OCI-LY7 (cell line): ENCODE measurements around the gene ARHGAP19. TPM values are rescaled to one million over a fixed set of nuclear protein-coding genes. Genes with fewer than 3 reads are reported as not detected.

Source experiments
- BruUV-seq: library from RNA; stranded (reverse); fragments of 400-500 nt; replicated peaks from 2 replicates; lab custom pipeline; 2021; lab: Mats Ljungman, UMichigan
- CTCF ChIA-PET: fragments of 300-600 bp; sonication (Branson Sonifier 250); formaldehyde crosslinking; loops from one replicate; lab custom pipeline; 2022; ENCODE audit warnings: antibody characterized with exemption; ENCODE audit not compliant: unreplicated experiment; lab: Charles Lee
- POLR2A ChIA-PET: fragments of 300-600 bp; sonication (Branson Sonifier 250); formaldehyde crosslinking; loops from one replicate; lab custom pipeline; 2022; ENCODE audit warnings: antibody characterized with exemption; lab: Charles Lee
- DNase-seq: peaks from one replicate; pipeline ENCODE4 v3.0.0-alpha.2; 2015; ENCODE audit warnings: low spot score
- H2AFZ ChIP-seq: fragments of 200-600 bp; sonication (generic), shearing (Covaris generic); 2 replicates; pipeline ENCODE4 v1.6.1; 2014; ENCODE audit warnings: mild to moderate bottlenecking, antibody characterized with exemption, low read length, moderate library complexity
- H3K27ac ChIP-seq: fragments of 200-600 bp; sonication (generic); 2 replicates; pipeline ENCODE4 v1.5.1; 2014; ENCODE audit warnings: mixed run types, low read depth, mild to moderate bottlenecking, moderate library complexity, low read length, inconsistent platforms; ENCODE audit not compliant: poor library complexity, severe bottlenecking
- H3K36me3 ChIP-seq: fragments of 200-600 bp; sonication (generic); 2 replicates; pipeline ENCODE4 v1.6.1; 2014; ENCODE audit warnings: mild to moderate bottlenecking, antibody characterized with exemption, low read length, moderate library complexity, mixed read lengths; ENCODE audit not compliant: insufficient read depth
- H3K4me1 ChIP-seq: fragments of 200-600 bp; sonication (generic); 2 replicates; pipeline ENCODE4 v1.5.1; 2014; ENCODE audit warnings: mild to moderate bottlenecking, low read length; ENCODE audit not compliant: insufficient read depth, poor library complexity, severe bottlenecking
- H3K4me2 ChIP-seq: fragments of 200-600 bp; sonication (generic); 2 replicates; pipeline ENCODE4 v1.6.1; 2014; ENCODE audit warnings: mild to moderate bottlenecking, low read length
- H3K4me3 ChIP-seq: fragments of 200-600 bp; sonication (generic); 2 replicates; pipeline ENCODE4 v1.5.1; 2014; ENCODE audit warnings: mild to moderate bottlenecking, low read depth, low read length; ENCODE audit not compliant: poor library complexity, severe bottlenecking
- H3K79me2 ChIP-seq: fragments of 200-600 bp; sonication (generic); 2 replicates; pipeline ENCODE4 v1.6.1; 2016; ENCODE audit warnings: low read depth, mild to moderate bottlenecking, low read length, moderate library complexity, mixed read lengths; ENCODE audit not compliant: insufficient read depth
- H3K9me2 ChIP-seq: fragments of 200-600 bp; sonication (generic); 2 replicates; pipeline ENCODE4 v1.6.1; 2016; ENCODE audit warnings: mild to moderate bottlenecking, low read length, mixed read lengths; ENCODE audit not compliant: insufficient read depth
- H3K9me3 ChIP-seq: fragments of 200-600 bp; sonication (generic); 2 replicates; pipeline ENCODE4 v1.6.1; 2014; ENCODE audit warnings: mild to moderate bottlenecking, mixed run types, low read length, mixed read lengths
- H4K20me1 ChIP-seq: fragments of 200-600 bp; sonication (generic); 2 replicates; pipeline ENCODE4 v1.6.1; 2014; ENCODE audit warnings: mild to moderate bottlenecking, antibody characterized with exemption, low read length, moderate library complexity, mixed read lengths; ENCODE audit not compliant: insufficient read depth
- EZH2phosphoT487 ChIP-seq: fragments of 200-600 bp; sonication (generic); IDR thresholded peaks from 2 replicates; pipeline ENCODE4 v1.6.1; 2018; ENCODE audit warnings: low read depth, borderline replicate concordance, mild to moderate bottlenecking, mixed run types, antibody characterized with exemption, low read length, moderate library complexity, mixed read lengths
- intact Hi-C: fragments of 100-400 bp; cut with micrococcal nuclease; formaldehyde crosslinking; loops from one replicate; pipeline ENCODE4 v1.10.0; 2022; ENCODE audit not compliant: unreplicated experiment
- total RNA-seq, 2 experiments: library from RNA; depleted of rRNA in 1 of 2; stranded (reverse); fragments of >200 nt in 1 of 2; shearing (Covaris generic) in 1 of 2; gene quantifications; 2 replicates each; pipeline ENCODE4 v1.2.3, GENCODE V29; 2014 to 2022
- TF ChIP-seq, protein P1 (sequence below): fragments of 200-600 bp; sonication (generic); conservative IDR thresholded peaks from 2 replicates; pipeline ENCODE4 v1.5.1; 2014; ENCODE audit warnings: mild to moderate bottlenecking, antibody characterized with exemption, low read length, moderate library complexity, mixed read lengths

Gene ARHGAP19
- total RNA-seq, 2 experiments from 2014 or later, result 34.1 to 60.5 TPM

DNA sequence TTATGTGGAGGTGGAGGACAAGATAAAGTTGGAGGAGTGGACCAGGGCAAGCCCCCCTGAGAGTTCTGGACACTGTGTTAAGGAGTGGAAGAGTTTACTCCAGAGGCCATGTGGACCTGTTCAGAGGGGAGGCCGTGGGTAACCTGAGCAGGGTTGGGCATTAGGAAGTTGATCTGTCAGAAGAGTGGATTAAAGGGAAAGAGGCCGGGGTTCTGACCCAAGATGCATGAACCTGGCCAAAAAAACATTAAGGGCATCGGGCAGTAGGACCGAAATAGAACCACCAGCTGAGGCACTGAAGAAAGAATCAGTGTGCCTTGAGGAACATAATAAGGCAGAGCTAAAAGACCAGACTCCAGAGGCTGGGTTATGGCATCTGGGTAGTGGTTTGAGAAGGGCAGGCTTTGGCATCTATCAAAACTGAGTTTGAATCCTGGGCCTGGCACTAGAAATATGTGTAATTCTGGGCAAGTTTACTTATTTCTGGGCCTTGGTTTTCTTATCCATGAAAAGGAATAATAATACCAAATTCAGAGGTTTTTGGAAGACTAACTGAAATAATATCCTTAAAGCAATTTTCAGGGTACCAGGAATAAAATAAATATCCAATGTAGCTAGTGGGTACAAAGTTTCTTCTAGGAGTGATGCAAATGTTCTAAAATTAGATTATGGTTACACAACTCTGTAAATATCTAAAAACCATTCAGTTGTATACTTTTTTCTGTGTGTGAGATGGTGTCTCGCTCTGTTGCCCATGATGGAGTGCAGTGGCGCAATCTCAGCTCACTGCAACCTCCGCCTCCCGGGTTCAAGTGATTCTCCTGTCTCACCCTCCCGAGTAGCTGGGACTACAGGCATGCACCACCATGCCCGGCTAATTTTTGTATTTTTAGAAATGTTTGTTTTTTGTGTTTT is 15.7 kb upstream of the ARHGAP19 start:
- ChIA-PET POLR2A (interaction anchor here (1.1 kb wide), 1 partner anchor 42 kb away, joined by 3 read pairs; no protein-coding TSS in a partner anchor), CTCF (no interaction called here)
- no peak overlapping the region for H2AFZ ChIP-seq
- H3K9me3 ChIP-seq, result no peaks in the 10 kb centered on the region
- no peak overlapping the region for H3K4me3 ChIP-seq
- H4K20me1 ChIP-seq, result no peaks in the 10 kb centered on the region
- TF ChIP-seq EZH2phosphoT487, result no peak
- TF ChIP-seq, protein P1, sequence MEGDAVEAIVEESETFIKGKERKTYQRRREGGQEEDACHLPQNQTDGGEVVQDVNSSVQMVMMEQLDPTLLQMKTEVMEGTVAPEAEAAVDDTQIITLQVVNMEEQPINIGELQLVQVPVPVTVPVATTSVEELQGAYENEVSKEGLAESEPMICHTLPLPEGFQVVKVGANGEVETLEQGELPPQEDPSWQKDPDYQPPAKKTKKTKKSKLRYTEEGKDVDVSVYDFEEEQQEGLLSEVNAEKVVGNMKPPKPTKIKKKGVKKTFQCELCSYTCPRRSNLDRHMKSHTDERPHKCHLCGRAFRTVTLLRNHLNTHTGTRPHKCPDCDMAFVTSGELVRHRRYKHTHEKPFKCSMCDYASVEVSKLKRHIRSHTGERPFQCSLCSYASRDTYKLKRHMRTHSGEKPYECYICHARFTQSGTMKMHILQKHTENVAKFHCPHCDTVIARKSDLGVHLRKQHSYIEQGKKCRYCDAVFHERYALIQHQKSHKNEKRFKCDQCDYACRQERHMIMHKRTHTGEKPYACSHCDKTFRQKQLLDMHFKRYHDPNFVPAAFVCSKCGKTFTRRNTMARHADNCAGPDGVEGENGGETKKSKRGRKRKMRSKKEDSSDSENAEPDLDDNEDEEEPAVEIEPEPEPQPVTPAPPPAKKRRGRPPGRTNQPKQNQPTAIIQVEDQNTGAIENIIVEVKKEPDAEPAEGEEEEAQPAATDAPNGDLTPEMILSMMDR, result no peak
- H3K9me2 ChIP-seq, result no peaks in the 10 kb centered on the region
- no peak overlapping the region for H3K27ac ChIP-seq
- H3K79me2 ChIP-seq, result no peaks in the 10 kb centered on the region
- H3K4me2 ChIP-seq, result no peak overlapping the region
- no TSS peak for BruUV-seq
- no peaks in the 10 kb centered on the region for H3K36me3 ChIP-seq
- H3K4me1 ChIP-seq, result no peaks in the 10 kb centered on the region
- no peak for DNase-seq
- intact Hi-C loops, result no loop called here

DNA sequence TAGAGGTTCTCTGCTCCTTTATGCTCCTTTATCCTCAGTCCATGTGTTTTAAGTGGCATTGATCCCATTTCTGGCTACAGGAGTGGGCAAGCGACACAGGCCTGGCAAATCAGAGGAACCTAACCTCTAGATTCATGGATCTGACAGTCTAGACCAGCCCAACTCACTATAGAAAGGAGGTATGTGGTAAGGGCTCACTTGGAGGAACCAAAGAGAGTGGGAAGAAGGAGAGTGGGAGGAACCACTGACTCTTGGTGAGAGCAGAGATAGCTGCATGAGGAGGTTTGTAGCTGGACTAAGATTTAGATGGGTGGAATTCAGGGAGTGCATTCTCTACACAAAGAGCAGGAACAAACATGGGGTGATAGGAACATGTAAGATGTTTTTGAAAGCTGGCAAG is 15.0 kb upstream of the ARHGAP19 start:
- Histone ChIP-seq H3K4me2 (no peak overlapping the region), H3K4me3 (no peak overlapping the region), H3K9me2 (no peaks in the 10 kb centered on the region), H3K79me2 (no peaks in the 10 kb centered on the region), H3K27ac (no peak overlapping the region), H4K20me1 (no peaks in the 10 kb centered on the region), H3K4me1 (no peaks in the 10 kb centered on the region), H3K9me3 (no peaks in the 10 kb centered on the region), H3K36me3 (no peaks in the 10 kb centered on the region), H2AFZ (no peak overlapping the region)
- POLR2A ChIA-PET, result interaction anchor here (1.1 to 1.4 kb wide), 2 partner anchors 9 to 41 kb away, joined by 3 to 4 read pairs; no protein-coding TSS in a partner anchor
- CTCF ChIA-PET, result no interaction called here
- intact Hi-C loops, result no loop called here
- no TSS peak for BruUV-seq
- no peak for TF ChIP-seq EZH2phosphoT487
- TF ChIP-seq, protein P1, result no peak
- no peak for DNase-seq
